Activated CD4-positive, alpha-beta T cell treated with anti-CD3 and anti-CD28 coated beads, Interleukin-2, amount 10 ng/mL, durations not matched to agents 7 days and 5 days (primary cell): ENCODE measurements around the gene CYP2F1. TPM values are rescaled to one million over a fixed set of nuclear protein-coding genes. Genes with fewer than 3 reads are reported as not detected.
"Not testable (repeated sequence)": the region's sequence is repeated elsewhere in the genome, so short reads cannot be mapped to it uniquely, and the experiment has no call there.

ENCODE experiments used
- CTCF ChIA-PET: fragments of 350-600 bp; sonication (Branson Sonifier 250); formaldehyde crosslinking; loops from one replicate; lab custom pipeline; 2021; ENCODE audit warnings: antibody characterized with exemption; lab: Charles Lee
- POLR2A ChIA-PET: fragments of 350-600 bp; sonication (Branson Sonifier 250); formaldehyde crosslinking; loops from one replicate; lab custom pipeline; 2021; ENCODE audit warnings: antibody characterized with exemption; lab: Charles Lee
- DNase-seq: peaks from one replicate; pipeline ENCODE4 v3.0.0-alpha.2; 2020
- H3K27ac Mint-ChIP-seq: one replicate; pipeline ENCODE4 v1.8.0; 2021; ENCODE audit warnings: mild to moderate bottlenecking, moderate library complexity, mixed read lengths
- H3K27me3 Mint-ChIP-seq: one replicate; pipeline ENCODE4 v1.8.0; 2021; ENCODE audit warnings: mixed read lengths
- H3K36me3 Mint-ChIP-seq: one replicate; pipeline ENCODE4 v1.8.0; 2021; ENCODE audit warnings: low read depth, mixed read lengths
- H3K4me1 Mint-ChIP-seq: one replicate; pipeline ENCODE4 v1.8.0; 2021; ENCODE audit warnings: mixed read lengths
- H3K4me3 Mint-ChIP-seq: one replicate; pipeline ENCODE4 v1.8.0; 2021; ENCODE audit warnings: mild to moderate bottlenecking, moderate library complexity, mixed read lengths
- H3K9me3 Mint-ChIP-seq: one replicate; pipeline ENCODE4 v1.8.0; 2021; ENCODE audit warnings: mixed read lengths
- total RNA-seq, 2 experiments: library from RNA; stranded (reverse); gene quantifications; one replicate each; pipeline ENCODE4 v1.2.3, GENCODE V29; 2021

CYP2F1 gene
- total RNA-seq, 2 experiments from 2014 or later = not detected

DNA sequence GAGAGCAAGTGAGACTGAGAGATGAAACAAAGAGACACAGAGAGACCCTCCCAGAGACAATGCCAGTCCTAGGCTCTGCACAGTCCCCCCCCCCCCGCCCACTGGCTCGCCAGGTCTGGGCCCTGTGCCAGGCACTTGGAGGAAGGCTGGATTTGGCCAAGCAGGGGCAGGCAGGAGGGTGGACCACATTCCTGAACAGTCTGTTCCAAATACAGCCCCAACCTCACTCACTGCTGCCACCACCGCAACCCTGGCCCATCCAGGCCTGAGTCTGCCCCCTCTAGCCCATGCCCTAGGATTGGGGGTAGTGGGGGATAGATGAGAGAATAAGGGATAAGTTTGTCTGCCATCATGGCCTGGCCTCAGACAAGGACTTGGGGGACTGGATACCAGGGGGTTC is 19.0 kb downstream of the CYP2F1 start:
- H3K4me3 Mint-ChIP-seq = no peak overlapping the region
- H3K36me3 Mint-ChIP-seq = no peaks in the 10 kb centered on the region
- POLR2A ChIA-PET = no interaction called here
- no peak overlapping the region for H3K27ac Mint-ChIP-seq
- no peaks in the 10 kb centered on the region for H3K9me3 Mint-ChIP-seq
- peaks cover 40% of the 10 kb centered on the region for H3K27me3 Mint-ChIP-seq
- no peak for DNase-seq
- H3K4me1 Mint-ChIP-seq = peaks cover 19% of the 10 kb centered on the region
- CTCF ChIA-PET = no interaction called here

DNA sequence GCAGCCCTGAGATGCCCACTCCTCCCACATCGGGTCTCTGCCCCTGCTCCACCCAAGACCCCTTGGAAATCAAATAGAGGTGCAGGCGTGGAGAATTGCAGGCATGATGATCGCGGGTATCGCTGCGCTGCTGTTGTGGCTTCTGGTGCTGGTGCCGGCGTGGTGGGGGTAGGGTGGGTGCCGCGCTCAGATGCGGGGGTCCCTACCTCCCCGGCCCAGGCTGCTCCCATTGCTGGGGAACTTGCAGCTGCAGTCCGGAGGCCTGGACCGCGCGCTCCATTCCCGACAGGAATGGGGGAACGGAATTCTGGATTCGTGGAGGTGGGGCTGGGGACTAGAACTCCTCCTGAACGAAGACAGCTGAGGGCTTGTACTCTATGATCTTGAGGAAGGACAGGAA is 20.4 kb downstream of the CYP2F1 start:
- no peak for DNase-seq
- Mint-ChIP-seq H3K27ac (peak overlapping the region; percentile 60), H3K4me1 (peaks cover 17% of the 10 kb centered on the region), H3K9me3 (no peaks in the 10 kb centered on the region), H3K4me3 (peak overlapping the region; percentile 28), H3K36me3 (no peaks in the 10 kb centered on the region), H3K27me3 (peaks cover 35% of the 10 kb centered on the region)
- ChIA-PET CTCF (interaction anchor here (0.6 kb wide), 1 partner anchor 34 kb away, joined by 3 read pairs; no protein-coding TSS in a partner anchor), POLR2A (no interaction called here)

DNA sequence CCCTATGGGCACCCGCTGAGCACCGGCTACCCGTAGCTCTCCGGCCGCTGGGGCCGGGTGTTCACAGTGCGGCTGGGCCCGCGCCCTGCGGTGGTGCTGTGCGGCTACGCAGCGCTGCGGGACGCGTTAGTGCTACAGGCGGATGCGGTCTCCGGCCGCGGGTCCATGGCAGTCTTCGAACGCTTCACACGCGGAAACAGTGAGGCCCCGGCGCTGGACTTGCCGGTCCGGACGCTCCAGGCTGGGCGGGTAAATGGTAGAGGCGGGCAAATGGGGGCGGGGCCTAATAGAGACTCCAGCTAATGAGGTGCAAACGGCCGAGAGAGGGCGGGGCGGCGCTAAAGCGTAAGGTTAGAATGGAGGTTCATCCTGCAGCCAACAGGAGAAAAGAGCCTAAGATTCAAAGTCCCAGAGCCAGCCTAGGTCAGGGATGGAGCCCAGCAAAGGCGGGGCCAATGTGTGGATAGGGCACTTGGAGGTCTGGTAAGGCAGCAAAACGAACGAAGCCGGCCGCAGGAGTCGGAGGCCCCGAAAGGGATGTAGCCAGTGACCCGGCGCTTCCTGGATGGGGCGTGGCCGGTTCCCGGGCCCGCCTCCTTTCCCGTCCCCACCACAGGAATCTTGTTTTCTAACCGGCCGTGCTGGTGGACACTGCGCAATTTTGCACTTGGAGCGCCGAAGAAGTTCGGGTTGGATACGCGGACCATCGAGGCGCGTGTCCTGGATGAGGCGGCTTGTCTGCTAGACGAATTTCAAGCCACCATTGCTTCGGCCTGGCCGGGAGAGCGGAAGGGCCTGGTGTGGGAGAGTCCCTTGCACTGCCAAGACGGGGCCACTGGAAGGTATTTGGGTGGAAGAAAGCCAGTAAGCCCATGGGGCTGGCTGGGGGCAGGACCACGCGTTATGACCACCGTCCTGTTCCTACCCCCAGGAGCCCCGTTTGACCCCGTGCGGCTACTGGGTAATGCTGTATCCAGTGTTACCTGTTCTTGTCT is 21.5 kb downstream of the CYP2F1 start:
- peak overlapping the region; percentile 89 for H3K27ac Mint-ChIP-seq
- H3K4me1 Mint-ChIP-seq = peaks cover 17% of the 10 kb centered on the region
- peak overlapping the region; percentile 83 for H3K4me3 Mint-ChIP-seq
- H3K9me3 Mint-ChIP-seq, H3K36me3 Mint-ChIP-seq, POLR2A ChIA-PET: not testable (repeated sequence)
- H3K27me3 Mint-ChIP-seq = peaks cover 31% of the 10 kb centered on the region
- DNase-seq = peak; percentile 33
- CTCF ChIA-PET = interaction anchor here (0.6 kb wide), 1 partner anchor 33 kb away, joined by 3 read pairs; no protein-coding TSS in a partner anchor

DNA sequence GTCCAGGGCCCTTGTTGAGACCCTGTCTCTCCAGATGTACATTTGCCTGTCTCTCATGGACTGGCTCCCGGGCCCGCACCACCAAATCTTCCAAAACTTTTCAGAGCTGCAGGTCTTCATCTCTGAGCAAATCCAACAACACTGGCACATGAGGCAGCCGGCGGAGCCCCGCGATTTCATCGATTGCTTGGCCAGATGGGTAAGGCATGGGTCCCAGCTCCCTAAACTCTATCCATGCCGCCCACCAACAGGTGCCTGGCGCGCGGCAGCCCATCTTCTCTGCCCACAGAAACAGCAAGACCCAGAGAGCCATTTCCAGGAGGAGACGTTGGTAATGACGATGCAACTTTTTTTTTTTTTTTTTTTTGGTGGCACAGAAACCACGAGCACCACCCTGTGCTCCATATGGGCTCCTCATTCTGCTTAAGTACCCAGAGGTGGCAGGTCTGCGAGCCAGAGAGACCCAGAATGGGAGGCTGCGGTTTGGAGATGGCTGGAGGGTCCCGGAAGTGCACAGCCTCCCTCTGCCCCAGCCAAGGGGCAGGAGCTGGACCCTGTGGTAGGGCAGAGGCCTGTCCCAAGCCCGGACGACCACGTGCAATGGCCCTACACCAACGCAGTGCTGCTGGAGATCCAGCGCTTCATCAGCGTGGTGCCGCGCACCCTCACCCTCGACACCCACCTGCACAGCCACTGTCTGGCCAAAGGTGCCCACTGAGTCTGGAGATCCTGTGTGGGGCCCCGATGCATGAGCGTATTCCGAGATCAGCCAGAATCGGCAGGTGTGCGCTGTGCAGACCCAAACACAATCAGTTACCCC is 22.6 kb downstream of the CYP2F1 start:
- peaks cover 17% of the 10 kb centered on the region for H3K4me1 Mint-ChIP-seq
- H3K27me3 Mint-ChIP-seq = peaks cover 26% of the 10 kb centered on the region
- H3K4me3 Mint-ChIP-seq = peak overlapping the region; percentile 37
- no peaks in the 10 kb centered on the region for H3K36me3 Mint-ChIP-seq
- ChIA-PET POLR2A (no interaction called here), CTCF (interaction anchor here (0.7 kb wide), 1 partner anchor 10 kb away, joined by 3 read pairs; no protein-coding TSS in a partner anchor)
- no peaks in the 10 kb centered on the region for H3K9me3 Mint-ChIP-seq
- DNase-seq = no peak
- peak overlapping the region; percentile 64 for H3K27ac Mint-ChIP-seq

DNA sequence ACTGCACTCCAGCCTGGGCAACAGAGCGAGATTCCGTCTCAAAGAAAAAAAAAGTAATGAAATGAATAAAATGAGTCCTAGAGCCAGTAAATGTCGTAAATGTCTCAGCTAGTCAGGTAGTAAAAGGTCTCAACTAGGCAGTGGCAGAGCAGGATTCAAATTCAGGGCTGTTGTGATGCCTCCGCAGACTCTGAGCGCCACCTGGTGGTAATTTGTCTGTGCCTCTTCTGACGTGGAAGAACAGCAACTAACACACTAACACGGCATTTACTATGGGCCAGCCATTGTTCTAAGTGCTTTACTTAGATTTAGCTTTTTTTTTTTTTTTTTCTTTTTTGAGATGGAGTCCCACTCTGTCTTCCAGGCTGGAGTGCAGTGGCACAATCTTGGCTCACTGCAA is 30.2 kb downstream of the CYP2F1 start:
- DNase-seq = peak; percentile 93
- H3K27ac Mint-ChIP-seq = no peak overlapping the region
- H3K36me3 Mint-ChIP-seq = no peaks in the 10 kb centered on the region
- H3K27me3 Mint-ChIP-seq = peaks cover 15% of the 10 kb centered on the region
- POLR2A ChIA-PET = interaction anchor here (0.7 kb wide), 1 partner anchor 313 kb away, joined by 5 read pairs; no protein-coding TSS in a partner anchor
- H3K9me3 Mint-ChIP-seq = no peaks in the 10 kb centered on the region
- H3K4me3 Mint-ChIP-seq = no peak overlapping the region
- H3K4me1 Mint-ChIP-seq = peaks cover 2% of the 10 kb centered on the region
- CTCF ChIA-PET = interaction anchor here (0.6 to 2.0 kb wide), 11 partner anchors 13 to 1008 kb away, joined by 3 to 10 read pairs (median 3); no protein-coding TSS in a partner anchor

DNA sequence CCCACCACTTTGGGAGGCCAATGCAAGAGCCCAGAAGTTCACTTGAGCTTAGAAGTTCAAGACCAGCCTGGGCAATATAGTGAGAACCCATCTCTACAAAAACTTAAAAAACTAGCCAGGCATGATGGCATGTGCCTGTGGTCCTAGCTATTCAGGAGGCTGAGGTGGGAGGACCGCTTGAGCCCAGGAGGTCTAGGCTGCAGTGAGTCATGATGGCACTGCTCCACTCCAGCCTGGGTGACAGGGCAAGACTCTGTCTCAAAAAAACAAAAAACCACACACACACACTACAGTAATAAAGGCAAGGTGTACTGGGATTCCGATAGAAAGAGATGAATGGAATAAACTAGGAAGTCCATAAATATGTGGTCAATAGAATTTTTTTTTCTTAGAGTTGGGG is 35.6 kb downstream of the CYP2F1 start:
- peak overlapping the region; percentile 9 for H3K27ac Mint-ChIP-seq
- H3K9me3 Mint-ChIP-seq = no peaks in the 10 kb centered on the region
- CTCF ChIA-PET = no interaction called here
- POLR2A ChIA-PET = no interaction called here
- no peak overlapping the region for H3K4me3 Mint-ChIP-seq
- no peaks in the 10 kb centered on the region for H3K4me1 Mint-ChIP-seq
- H3K36me3 Mint-ChIP-seq = no peaks in the 10 kb centered on the region
- no peak for DNase-seq
- peaks cover 12% of the 10 kb centered on the region for H3K27me3 Mint-ChIP-seq

DNA sequence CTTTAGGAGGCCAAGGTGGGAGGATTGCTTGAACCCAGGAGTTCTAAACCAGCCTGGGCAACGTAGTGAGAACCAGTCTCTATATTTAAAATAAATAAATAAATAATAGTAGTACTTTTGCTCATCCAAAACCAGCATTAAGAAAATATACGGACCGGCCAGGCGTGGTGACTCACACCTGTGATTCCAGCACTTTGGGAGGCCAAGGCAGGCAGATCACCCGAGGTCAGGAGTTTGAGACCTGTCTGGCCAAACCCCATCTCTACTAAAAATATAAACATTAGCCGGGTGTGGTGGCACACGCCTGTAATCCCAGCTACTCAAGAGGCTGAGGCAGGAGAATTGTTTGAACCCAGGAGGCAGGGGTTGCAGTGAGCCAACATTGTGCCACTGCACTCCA is 36.8 kb downstream of the CYP2F1 start:
- H3K36me3 Mint-ChIP-seq, H3K27me3 Mint-ChIP-seq, CTCF ChIA-PET, POLR2A ChIA-PET, H3K4me3 Mint-ChIP-seq, H3K9me3 Mint-ChIP-seq, H3K27ac Mint-ChIP-seq, DNase-seq, H3K4me1 Mint-ChIP-seq: not testable (repeated sequence)

DNA sequence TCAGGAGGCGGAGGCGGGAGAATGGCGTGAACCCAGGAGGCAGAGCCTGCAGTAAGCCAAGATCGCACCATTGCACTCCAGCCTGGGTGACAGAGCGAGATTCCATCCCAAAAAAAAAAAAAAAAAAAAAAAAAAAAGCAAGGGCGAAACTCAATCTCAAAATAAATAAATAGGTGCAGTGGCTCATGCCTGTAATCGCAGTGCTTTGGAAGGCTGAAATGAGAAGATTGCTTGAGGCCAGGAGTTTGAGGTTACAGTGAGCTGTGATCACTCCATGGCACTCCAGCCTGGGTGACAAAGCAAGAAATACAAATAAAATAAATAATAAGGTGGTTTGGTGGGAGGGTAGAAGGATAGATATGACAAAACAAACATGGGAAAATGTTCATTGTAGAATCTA is 39.8 kb downstream of the CYP2F1 start:
- H3K36me3 Mint-ChIP-seq = no peaks in the 10 kb centered on the region
- CTCF ChIA-PET = no interaction called here
- H3K27ac Mint-ChIP-seq = no peak overlapping the region
- no peak for DNase-seq
- POLR2A ChIA-PET = no interaction called here
- H3K27me3 Mint-ChIP-seq = peaks cover 4% of the 10 kb centered on the region
- H3K4me3 Mint-ChIP-seq = no peak overlapping the region
- no peaks in the 10 kb centered on the region for H3K4me1 Mint-ChIP-seq
- no peaks in the 10 kb centered on the region for H3K9me3 Mint-ChIP-seq

DNA sequence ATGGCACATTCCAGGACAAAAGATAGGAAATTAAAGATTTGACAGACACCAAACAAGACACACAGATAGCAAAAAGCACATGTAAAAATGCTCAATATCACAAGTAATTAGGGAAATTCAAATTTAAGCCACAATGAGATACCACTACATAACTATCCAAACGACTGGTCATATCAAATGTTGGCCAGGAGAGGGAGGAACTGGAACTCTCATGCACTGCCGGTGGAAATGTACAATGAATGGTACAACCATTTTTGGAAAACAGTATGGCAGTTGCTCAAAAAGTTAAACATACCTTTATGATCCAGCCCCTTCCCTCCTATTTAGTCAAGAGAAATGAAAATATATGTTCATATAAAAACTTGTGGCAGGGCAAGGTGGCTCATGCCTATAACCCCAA is 42.0 kb downstream of the CYP2F1 start:
- Mint-ChIP-seq H3K27me3 (peaks cover 4% of the 10 kb centered on the region), H3K4me3 (no peak overlapping the region), H3K4me1 (no peaks in the 10 kb centered on the region), H3K36me3 (no peaks in the 10 kb centered on the region), H3K9me3 (no peaks in the 10 kb centered on the region), H3K27ac (no peak overlapping the region)
- POLR2A ChIA-PET = no interaction called here
- CTCF ChIA-PET = interaction anchor here (0.7 kb wide), 1 partner anchor 203 kb away, joined by 3 read pairs; no protein-coding TSS in a partner anchor
- no peak for DNase-seq

DNA sequence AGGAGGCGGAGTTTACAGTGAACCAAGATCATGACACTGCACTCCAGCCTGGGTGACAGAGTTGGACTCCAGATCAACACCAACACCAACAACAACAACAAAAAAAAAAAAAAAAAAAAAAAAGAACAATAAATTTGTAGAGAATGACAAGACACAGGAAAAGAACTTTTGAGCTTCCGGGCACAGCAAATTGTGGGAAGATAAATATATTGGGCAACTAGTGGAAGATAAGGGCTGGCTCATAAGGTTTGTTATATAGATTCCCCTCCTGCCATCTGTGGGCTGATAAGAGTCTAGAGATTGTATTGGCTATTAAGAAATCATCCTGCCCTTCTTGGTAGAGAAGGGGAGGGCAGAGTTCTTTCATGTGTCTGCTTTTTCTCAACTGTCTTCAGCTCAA is 45.6 kb downstream of the CYP2F1 start:
- Mint-ChIP-seq H3K27me3 (peaks cover 4% of the 10 kb centered on the region), H3K27ac (no peak overlapping the region), H3K9me3 (no peaks in the 10 kb centered on the region), H3K36me3 (no peaks in the 10 kb centered on the region), H3K4me1 (no peaks in the 10 kb centered on the region), H3K4me3 (no peak overlapping the region)
- CTCF ChIA-PET = no interaction called here
- DNase-seq = no peak
- POLR2A ChIA-PET = no interaction called here

DNA sequence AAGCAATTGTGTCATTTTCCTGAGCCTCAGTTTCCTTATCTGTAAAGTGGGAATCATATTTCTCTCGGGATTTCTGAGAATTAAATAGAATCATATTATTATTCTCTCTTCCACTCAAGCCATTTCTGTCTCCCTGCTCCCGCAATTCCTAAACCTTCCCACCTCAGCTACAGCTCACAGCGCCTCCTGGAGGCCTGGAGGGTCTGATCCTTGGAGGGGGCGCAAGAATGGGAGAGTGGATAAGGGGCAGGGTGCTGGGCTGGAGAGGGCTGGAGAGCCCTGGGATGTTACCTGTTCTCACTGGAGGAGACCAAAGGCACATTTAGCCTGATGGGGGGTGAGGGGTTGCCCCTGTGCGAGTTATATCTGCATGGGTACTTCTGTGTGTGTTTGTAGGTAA is 47.7 kb downstream of the CYP2F1 start:
- POLR2A ChIA-PET = no interaction called here
- Mint-ChIP-seq H3K4me3 (no peak overlapping the region), H3K9me3 (no peaks in the 10 kb centered on the region), H3K36me3 (no peaks in the 10 kb centered on the region), H3K4me1 (no peaks in the 10 kb centered on the region), H3K27ac (no peak overlapping the region), H3K27me3 (peaks cover 4% of the 10 kb centered on the region)
- no peak for DNase-seq
- CTCF ChIA-PET = interaction anchor here (1.3 kb wide), 1 partner anchor 22 kb away, joined by 3 read pairs; no protein-coding TSS in a partner anchor

DNA sequence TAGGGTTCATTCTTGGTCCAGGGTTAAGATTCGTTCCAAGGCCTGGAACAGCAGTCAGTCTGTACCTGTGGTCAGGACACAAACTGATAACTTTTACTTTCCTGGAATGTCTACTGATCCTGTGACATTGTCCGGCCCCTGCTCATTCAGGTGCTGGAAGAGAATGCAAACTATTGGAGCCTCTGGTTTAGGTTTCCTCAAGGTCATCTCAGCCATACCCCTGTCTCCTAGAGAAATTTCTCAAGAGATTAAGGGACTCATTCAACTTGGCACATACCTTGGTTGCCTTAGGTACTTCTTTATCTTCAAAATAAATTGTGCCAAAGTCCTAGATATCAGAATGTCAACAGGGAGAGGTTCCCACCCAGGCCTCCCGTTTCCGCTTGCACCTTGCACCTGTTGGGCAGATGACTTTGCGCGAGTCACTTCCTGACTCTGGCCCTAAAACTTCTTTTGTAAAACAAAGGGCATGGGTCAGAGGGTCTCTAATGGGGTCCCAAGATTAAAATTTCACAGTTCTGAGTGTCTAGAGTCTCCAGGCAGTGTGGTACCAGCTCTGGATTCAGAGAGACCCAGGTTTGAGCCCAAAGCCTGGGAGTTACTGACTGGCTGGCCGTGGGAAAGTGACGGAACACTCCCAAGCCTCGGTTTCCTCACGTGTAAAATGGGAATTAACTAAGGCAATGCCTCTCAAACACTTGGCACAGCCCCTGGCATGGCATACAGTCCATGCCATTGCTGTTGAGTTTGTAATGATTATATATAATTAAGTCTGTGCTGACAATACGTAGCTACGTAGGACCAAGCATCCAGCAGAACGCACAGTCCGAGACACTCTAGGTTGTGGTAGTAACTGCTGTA is 52.9 kb downstream of the CYP2F1 start:
- POLR2A ChIA-PET = no interaction called here
- Mint-ChIP-seq H3K27ac (no peak overlapping the region), H3K36me3 (no peaks in the 10 kb centered on the region), H3K27me3 (no peaks in the 10 kb centered on the region), H3K4me3 (no peak overlapping the region), H3K4me1 (peaks cover 2% of the 10 kb centered on the region), H3K9me3 (no peaks in the 10 kb centered on the region)
- CTCF ChIA-PET = no interaction called here
- DNase-seq = no peak
